Body of pancreas (tissue), 4 donors: ENCODE measurements around the gene DYNLT2B.

Experiments used
- POLR2A ChIP-seq, 3 donors: fragments of 450-650 bp; IDR thresholded peaks; one replicate each; pipeline ENCODE4 v1.6.1; 2016; ENCODE audit warnings: antibody characterized with exemption in 3 of 3, mild to moderate bottlenecking in 2 of 3
- TF ChIP-seq, protein P1 (sequence below), 7 experiments: fragments of 450-650 bp in 4 of 7; fragments of 200-600 bp in 3 of 7; sonication (generic) in 3 of 7; IDR thresholded peaks; one replicate each; pipeline ENCODE4 v1.5.1; 2016 to 2019; ENCODE audit warnings: antibody characterized with exemption in 7 of 7

DNA sequence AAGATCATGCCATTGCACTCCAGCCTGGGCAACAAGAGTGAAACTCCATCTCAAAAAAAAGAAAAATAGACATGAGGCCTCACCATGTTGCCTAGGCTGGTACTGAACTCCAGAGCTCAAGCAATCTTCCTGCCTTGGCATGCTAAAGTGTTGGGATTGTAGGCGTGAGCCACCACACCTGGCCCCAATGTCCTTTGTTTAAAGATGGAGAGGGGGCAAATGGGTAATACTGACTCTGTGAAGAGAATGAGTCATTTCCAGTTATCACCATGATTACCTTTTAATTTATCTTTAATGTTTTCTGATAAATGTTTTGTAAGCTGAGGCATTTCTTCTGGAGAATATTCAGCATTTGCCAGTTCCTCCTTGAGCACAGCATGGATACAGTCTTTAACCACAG lies 2.2 kb downstream of the DYNLT2B start:
- no peak for TF ChIP-seq POLR2A (IDR thresholded peaks at IDR 0.05)
- TF ChIP-seq, protein P1, sequence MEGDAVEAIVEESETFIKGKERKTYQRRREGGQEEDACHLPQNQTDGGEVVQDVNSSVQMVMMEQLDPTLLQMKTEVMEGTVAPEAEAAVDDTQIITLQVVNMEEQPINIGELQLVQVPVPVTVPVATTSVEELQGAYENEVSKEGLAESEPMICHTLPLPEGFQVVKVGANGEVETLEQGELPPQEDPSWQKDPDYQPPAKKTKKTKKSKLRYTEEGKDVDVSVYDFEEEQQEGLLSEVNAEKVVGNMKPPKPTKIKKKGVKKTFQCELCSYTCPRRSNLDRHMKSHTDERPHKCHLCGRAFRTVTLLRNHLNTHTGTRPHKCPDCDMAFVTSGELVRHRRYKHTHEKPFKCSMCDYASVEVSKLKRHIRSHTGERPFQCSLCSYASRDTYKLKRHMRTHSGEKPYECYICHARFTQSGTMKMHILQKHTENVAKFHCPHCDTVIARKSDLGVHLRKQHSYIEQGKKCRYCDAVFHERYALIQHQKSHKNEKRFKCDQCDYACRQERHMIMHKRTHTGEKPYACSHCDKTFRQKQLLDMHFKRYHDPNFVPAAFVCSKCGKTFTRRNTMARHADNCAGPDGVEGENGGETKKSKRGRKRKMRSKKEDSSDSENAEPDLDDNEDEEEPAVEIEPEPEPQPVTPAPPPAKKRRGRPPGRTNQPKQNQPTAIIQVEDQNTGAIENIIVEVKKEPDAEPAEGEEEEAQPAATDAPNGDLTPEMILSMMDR (IDR thresholded peaks at IDR 0.05): no peak
